ENCODE data around the gene ALCAM.

GRCh38 chr3:105518806-105519418, 152.2 kb downstream of the ALCAM start:
- TF ChIP-seq POLR2A (IDR thresholded peaks at IDR 0.05; ENCODE audit: low read length), result no peak
- no peak for TF ChIP-seq GATA1 (IDR thresholded peaks at IDR 0.05; ENCODE audit: low read depth, low read length)

All from erythroblast (primary cell).